GM19035 (cell line): Measurements from ENCODE around the gene VDAC1.

ENCODE experiments used
- ATAC-seq: cut with Tn5 transposase; IDR thresholded peaks from one replicate; pipeline ENCODE4 v1.9.1; 2021; ENCODE audit not compliant: unreplicated experiment

Gene VDAC1

GRCh38 chr5:134025786-134026185, 21.0 kb upstream of the VDAC1 start:
- no peak for ATAC-seq

GRCh38 chr5:134024811-134025210, 20.0 kb upstream of the VDAC1 start:
- ATAC-seq, result no peak

GRCh38 chr5:134022333-134022732, 17.6 kb upstream of the VDAC1 start:
- no peak for ATAC-seq

- no peak for ATAC-seq
Measured at GRCh38 chr5:134020188-134020587, 15.4 kb upstream of the VDAC1 start.

GRCh38 chr5:134019636-134020035, 14.9 kb upstream of the VDAC1 start:
- ATAC-seq, result no peak

GRCh38 chr5:134018986-134019316, 14.2 kb upstream of the VDAC1 start:
- no peak for ATAC-seq

GRCh38 chr5:134018154-134018985, 13.6 kb upstream of the VDAC1 start:
- no peak for ATAC-seq

DNA sequence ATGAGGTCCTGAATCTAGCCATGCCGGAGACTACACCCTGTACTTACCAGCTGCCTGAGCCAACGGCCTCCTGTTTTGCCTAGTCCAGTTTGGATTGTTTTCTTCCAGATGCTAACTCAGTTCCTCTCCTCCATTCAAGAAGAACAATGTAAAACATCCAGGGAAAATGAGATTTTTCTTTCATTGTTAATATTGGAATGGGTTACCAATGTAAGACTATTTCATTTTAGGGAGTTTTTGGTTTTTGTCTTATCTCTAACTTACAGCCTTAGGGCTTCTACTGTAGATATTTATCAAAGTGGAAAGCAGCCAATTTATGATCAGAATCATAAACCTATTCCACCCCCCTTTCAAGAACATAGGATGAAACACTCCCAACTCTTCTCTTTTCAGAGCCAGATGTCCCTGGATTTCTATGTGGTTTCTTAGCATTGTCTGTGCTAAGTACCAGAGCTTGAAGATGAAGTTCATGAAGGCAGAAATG, 3.5 kb upstream of the VDAC1 start:
- ATAC-seq, result no peak

DNA sequence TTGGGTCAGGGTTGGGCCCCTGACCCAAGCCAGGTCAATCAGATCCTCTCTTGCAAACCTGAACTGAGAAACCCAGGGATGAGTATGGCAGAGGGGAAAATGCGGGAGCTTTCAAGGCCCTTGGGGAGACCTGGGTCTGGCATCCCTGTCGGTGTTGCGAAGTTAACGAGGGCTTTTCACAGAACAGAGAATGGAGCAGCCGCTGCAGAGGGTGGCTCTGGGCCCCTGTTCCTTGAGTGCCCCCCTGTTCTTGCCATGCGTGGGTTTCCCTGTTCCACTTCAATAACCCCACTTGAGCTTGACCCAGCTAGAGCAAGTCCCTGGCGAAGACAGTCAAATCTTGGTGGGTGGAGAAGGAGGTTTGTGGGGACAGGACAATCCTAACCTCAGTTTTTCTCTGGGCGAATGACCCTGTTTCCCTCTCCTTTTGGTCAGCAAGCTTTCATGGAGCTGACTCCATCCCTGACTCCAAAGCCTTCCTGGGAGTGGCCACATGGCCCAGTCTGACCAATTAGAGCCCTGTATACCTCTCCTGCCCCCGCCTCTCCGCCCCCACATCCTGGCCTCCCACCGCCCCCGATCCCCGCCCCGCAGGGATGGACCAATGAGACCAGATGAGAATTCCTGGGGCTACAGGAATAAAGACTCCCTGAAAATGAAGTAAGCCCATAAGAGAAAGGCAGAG, 2.9 kb upstream of the VDAC1 start:
- no peak for ATAC-seq

- no peak for ATAC-seq
Measured at GRCh38 chr5:134006115-134006514, 1.3 kb upstream of the VDAC1 start.

GRCh38 chr5:134005417-134006061, 764 bp upstream of the VDAC1 start:
- no peak for ATAC-seq

DNA sequence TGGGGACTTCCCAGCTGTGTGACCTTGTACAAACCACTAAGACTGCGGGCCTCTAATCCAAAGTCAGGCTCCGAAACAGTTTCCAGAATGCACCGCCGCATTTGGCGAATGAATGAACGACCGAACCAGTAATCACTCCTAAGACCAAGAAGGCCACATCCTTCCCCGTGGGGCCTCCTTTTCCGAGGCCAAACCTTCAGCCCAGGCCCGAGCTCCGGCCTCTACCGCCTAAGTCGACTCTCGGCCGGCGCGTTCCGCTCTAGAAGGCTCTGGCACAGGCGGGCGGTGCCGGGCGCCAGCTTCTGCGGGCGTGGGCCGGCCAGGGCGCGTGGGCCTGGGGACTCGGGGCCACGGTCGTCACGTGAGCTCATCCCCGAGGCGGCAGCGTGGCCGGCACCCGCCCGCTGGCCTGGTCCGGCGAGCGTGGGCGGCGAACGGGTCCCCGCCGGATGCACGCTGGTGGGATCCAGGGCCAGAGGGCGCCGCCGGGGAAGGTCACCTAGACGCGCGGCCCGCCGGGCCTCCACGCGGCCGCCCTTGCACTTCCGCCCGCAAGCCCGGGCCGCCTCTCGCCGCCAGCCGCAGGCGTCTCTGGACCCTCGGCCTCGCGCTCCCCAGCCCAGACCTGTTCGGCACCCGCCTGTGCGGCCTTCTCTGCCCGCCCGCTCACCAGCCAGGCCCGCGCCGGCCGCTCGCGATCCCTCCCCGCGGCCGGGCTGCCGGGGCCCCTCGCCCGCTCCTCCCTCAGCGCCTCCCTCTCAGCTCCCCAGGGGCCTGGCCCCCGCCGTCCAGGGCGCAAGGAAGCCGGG, 754 bp downstream of the VDAC1 start:
- peak; percentile 38 for ATAC-seq

DNA sequence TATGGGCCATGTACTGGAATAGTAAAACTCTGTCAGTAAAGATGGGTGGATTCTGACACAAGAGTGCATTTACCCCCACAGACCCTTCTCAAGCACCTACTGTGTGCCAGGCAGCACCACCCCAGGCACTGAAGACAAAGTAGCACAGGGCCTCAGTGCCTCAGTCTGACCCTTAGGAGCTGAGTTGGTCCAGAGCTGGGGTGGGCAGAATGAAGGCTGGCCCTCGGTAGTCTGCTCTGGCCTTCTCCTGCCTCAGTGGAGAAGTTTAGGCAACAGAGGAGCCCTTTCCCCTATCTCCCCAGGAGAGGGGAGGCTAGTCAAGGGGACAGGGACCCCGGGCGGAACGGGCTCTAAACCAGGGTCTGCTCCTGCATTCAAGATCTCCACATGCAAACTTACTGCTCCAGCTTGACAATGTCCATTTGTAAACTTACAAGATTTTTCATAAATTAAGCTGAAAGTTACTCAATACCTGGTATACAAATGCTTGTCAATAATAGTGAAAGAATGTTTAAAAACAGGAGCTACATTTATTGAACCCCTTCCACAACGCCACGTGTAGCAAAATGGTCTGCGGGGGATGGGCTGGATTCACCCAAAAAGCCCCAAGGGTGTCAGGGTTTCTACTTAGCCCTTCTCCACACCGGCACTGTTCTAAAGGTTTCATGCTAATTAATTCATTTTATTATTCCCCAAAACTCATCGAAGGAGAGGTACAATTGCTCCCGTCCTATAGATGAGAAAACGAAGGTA, 1.5 kb downstream of the VDAC1 start:
- no peak for ATAC-seq

DNA sequence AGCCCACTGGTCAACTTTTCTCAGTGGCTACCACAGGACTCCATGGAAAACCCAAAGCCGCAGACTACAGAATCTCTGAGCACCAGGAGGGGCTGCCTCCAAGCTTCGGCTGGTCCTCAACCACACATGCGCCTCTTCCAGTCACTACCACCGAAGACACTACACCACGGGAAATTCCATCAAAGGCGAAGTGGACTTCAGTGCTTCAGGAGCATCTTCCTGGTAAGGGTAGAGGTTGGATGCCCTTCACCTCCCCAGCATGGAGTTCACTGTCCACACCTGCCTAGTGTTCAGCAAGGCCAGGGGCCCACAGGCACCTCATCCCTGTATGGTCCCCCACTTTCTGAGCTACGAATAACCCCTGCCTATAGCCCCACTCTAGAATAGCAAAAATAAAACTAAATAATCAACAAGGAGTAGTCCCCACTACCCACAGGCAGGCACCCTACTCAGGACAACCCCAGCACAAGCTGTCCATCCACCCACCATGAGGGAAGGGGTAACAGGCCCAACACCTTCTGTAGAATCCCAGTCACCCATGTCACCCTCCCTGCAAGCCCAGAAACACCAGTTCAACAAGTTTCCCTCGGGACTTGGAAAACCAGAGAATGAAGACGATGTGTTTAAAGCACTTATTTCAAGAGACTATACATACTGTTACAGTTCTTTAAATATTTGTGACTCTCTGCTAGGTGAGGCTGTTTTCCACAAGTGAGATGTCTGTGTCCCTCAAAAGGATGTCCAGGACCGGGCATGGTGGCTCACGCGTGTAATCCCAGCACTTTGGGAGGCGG, 2.6 kb downstream of the VDAC1 start:
- no peak for ATAC-seq

GRCh38 chr5:134000696-134001453, 3.9 kb downstream of the VDAC1 start:
- no peak for ATAC-seq

GRCh38 chr5:134000091-134000511, 4.7 kb downstream of the VDAC1 start:
- ATAC-seq, result no peak

GRCh38 chr5:133998807-133999206, 6.0 kb downstream of the VDAC1 start:
- no peak for ATAC-seq

GRCh38 chr5:133998042-133998441, 6.7 kb downstream of the VDAC1 start:
- no peak for ATAC-seq
